SH-SY5Y (cell line): ENCODE measurements around the gene FYN.

Source experiments
- GATA2 ChIP-seq: IDR thresholded peaks from 2 replicates; pipeline ENCODE4 v1.6.1; 2011; ENCODE audit warnings: mild to moderate bottlenecking, low read depth, low read length
- GATA3 ChIP-seq: IDR thresholded peaks from 2 replicates; pipeline ENCODE4 v1.6.1; 2011; ENCODE audit warnings: low read depth, mild to moderate bottlenecking, low read length, moderate library complexity

DNA sequence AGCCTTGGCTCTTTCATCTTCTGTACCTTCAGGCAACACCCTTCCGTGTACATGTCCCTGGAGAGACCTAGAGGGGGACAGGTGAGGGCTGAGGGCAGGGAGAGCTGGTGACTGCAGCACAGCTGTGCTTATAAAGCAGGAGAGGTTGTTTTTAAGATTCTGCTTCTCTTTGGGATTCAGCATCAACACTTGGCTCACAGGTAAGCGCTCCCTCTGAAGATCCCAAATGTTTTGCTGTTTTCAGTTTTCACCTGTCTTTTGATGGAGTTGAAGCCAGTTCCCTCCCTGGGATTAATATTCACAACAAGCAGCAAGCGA, 248.2 kb downstream of the FYN start:
- TF ChIP-seq GATA2 (no peak), GATA3 (no peak)
